ENCODE results near the gene PPP1R11. TPM values are rescaled to one million over a fixed set of nuclear protein-coding genes. Genes with fewer than 3 reads are reported as not detected.

Gene PPP1R11
- total and polyA plus RNA-seq, 2 experiments from 2014 or later: 19.6 to 26.6 TPM

DNA sequence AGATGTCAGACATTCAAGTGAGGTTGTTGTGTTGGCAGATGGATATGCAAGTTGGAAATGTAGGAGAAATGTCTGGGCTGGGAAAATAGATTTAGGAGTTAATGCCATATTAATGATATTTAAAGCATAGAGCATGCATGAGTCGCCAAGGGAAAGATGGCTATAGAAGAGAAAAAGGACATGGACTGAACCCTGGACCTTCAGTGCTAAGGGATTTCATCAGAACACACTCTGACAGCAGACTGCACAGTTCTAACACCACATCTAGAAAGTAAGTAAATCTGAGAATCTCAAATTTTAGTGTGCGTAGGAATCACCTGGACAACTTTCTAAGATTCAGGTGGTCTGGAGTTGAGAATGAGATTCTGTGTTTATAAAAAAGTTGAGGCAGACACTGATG lies 23.3 kb upstream of the PPP1R11 start:
- H4K20me1 ChIP-seq (replicated peaks; ENCODE audit: insufficient read depth): no peaks in the 10 kb centered on the region; the same call in 1 of the 2 replicates
- no peaks in the 10 kb centered on the region for H3K9me3 Mint-ChIP-seq
- H3K4me1 ChIP-seq (ENCODE audit: insufficient read depth): no peaks in the 10 kb centered on the region
- H3K4me3 Mint-ChIP-seq: no peak overlapping the region
- no peak overlapping the region for H3K4me2 ChIP-seq
- DNase-seq (ENCODE audit: low spot score) (no peak), ATAC-seq (no peak)
- H3K27me3 ChIP-seq (ENCODE audit: insufficient read depth): no peaks in the 10 kb centered on the region
- no peaks in the 10 kb centered on the region for H3K27me3 Mint-ChIP-seq (ENCODE audit: insufficient read depth, low read depth, poor library complexity)
- H3K36me3 Mint-ChIP-seq (ENCODE audit: low read depth): no peaks in the 10 kb centered on the region
- H3F3A ChIP-seq (replicated peaks; ENCODE audit: low read depth): no peaks in the 10 kb centered on the region
- TF ChIP-seq ZNF114 (CRISPR knock-in tag; IDR thresholded peaks at IDR 0.05) (no peak), CREB1 (CRISPR knock-in tag; IDR thresholded peaks at IDR 0.05; ENCODE audit: low read depth) (no peak), POLR2AphosphoS5 (IDR thresholded peaks at IDR 0.05; ENCODE audit: low read depth) (no peak), NANOG (IDR thresholded peaks at IDR 0.05; ENCODE audit: borderline replicate concordance) (no peak)
- H3K36me3 ChIP-seq (ENCODE audit: insufficient read depth): no peaks in the 10 kb centered on the region
- no peak overlapping the region for H3K27ac ChIP-seq (ENCODE audit: low read depth)
- no peaks in the 10 kb centered on the region for H3K4me1 Mint-ChIP-seq
- no peaks in the 10 kb centered on the region for H3K79me2 ChIP-seq (replicated peaks; ENCODE audit: insufficient read depth)
- H3K27ac Mint-ChIP-seq: no peak overlapping the region
- H2AFZ ChIP-seq: no peak overlapping the region
- H3K4me3 ChIP-seq: no peak overlapping the region
- H3K9me2 ChIP-seq (ENCODE audit: insufficient read depth): no peaks in the 10 kb centered on the region

DNA sequence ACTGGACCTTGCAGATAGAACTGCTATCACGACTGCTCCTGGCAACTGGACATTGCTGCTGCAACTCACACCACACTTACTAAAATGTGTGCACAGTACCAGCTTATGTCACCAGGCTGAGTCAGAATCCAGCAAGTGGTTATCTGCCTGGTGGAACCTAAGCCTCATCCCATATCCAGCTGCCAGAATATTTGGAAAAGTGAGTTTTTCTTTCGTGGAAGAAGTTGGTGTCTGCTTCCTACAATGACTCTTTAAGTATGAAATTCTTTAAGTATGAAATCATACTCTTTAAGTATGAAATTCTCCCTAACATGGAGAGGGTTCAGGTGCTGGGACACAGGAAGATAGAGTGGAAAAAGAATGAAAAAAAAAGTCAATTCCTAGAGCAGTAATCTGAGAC lies 22.4 kb upstream of the PPP1R11 start:
- Histone ChIP-seq H3K4me1 (ENCODE audit: insufficient read depth) (no peaks in the 10 kb centered on the region), H3K4me2 (no peak overlapping the region), H4K20me1 (replicated peaks; ENCODE audit: insufficient read depth) (no peaks in the 10 kb centered on the region; the same call in 1 of the 2 replicates), H3K27me3 (ENCODE audit: insufficient read depth) (no peaks in the 10 kb centered on the region), H3K36me3 (ENCODE audit: insufficient read depth) (no peaks in the 10 kb centered on the region), H3K4me3 (no peak overlapping the region), H3K27ac (ENCODE audit: low read depth) (no peak overlapping the region), H3K79me2 (replicated peaks; ENCODE audit: insufficient read depth) (no peaks in the 10 kb centered on the region), H2AFZ (no peak overlapping the region), H3K9me2 (ENCODE audit: insufficient read depth) (no peaks in the 10 kb centered on the region), H3F3A (replicated peaks; ENCODE audit: low read depth) (no peaks in the 10 kb centered on the region)
- DNase-seq (ENCODE audit: low spot score): no peak
- Mint-ChIP-seq H3K4me3 (no peak overlapping the region), H3K27me3 (ENCODE audit: insufficient read depth, low read depth, poor library complexity) (no peaks in the 10 kb centered on the region), H3K27ac (no peak overlapping the region), H3K36me3 (ENCODE audit: low read depth) (no peaks in the 10 kb centered on the region), H3K4me1 (no peaks in the 10 kb centered on the region), H3K9me3 (no peaks in the 10 kb centered on the region)
- TF ChIP-seq EZH2 (IDR thresholded peaks at IDR 0.05; ENCODE audit: low read depth, unreplicated experiment) (no peak), NANOG (IDR thresholded peaks at IDR 0.05; ENCODE audit: borderline replicate concordance) (no peak), POLR2AphosphoS5 (IDR thresholded peaks at IDR 0.05; ENCODE audit: low read depth) (no peak), JUNB (IDR thresholded peaks at IDR 0.05; ENCODE audit: unreplicated experiment) (no peak)
- no peak for ATAC-seq

DNA sequence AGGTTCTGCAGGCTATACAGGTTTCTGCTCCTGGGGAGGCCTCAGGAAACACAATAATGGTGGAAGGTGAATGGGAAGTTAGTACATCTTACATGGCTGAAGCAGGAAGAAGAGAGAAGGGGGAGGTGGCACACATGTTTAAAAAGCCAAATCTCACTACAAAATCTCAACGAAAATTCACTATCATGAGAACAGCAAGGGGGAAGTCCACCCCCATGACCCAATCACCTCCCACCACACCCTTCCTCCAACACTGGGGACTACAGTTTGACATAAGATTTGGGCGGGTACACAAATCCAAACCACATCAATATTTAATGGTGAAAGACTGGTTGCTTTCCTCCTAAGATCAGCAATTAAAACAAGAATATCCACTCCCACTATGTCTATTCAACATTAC lies 19.8 kb upstream of the PPP1R11 start:
- H3K36me3 Mint-ChIP-seq (ENCODE audit: low read depth): no peaks in the 10 kb centered on the region
- ATAC-seq: no peak
- no peak overlapping the region for H3K27ac ChIP-seq (ENCODE audit: low read depth)
- TF ChIP-seq, protein P1, sequence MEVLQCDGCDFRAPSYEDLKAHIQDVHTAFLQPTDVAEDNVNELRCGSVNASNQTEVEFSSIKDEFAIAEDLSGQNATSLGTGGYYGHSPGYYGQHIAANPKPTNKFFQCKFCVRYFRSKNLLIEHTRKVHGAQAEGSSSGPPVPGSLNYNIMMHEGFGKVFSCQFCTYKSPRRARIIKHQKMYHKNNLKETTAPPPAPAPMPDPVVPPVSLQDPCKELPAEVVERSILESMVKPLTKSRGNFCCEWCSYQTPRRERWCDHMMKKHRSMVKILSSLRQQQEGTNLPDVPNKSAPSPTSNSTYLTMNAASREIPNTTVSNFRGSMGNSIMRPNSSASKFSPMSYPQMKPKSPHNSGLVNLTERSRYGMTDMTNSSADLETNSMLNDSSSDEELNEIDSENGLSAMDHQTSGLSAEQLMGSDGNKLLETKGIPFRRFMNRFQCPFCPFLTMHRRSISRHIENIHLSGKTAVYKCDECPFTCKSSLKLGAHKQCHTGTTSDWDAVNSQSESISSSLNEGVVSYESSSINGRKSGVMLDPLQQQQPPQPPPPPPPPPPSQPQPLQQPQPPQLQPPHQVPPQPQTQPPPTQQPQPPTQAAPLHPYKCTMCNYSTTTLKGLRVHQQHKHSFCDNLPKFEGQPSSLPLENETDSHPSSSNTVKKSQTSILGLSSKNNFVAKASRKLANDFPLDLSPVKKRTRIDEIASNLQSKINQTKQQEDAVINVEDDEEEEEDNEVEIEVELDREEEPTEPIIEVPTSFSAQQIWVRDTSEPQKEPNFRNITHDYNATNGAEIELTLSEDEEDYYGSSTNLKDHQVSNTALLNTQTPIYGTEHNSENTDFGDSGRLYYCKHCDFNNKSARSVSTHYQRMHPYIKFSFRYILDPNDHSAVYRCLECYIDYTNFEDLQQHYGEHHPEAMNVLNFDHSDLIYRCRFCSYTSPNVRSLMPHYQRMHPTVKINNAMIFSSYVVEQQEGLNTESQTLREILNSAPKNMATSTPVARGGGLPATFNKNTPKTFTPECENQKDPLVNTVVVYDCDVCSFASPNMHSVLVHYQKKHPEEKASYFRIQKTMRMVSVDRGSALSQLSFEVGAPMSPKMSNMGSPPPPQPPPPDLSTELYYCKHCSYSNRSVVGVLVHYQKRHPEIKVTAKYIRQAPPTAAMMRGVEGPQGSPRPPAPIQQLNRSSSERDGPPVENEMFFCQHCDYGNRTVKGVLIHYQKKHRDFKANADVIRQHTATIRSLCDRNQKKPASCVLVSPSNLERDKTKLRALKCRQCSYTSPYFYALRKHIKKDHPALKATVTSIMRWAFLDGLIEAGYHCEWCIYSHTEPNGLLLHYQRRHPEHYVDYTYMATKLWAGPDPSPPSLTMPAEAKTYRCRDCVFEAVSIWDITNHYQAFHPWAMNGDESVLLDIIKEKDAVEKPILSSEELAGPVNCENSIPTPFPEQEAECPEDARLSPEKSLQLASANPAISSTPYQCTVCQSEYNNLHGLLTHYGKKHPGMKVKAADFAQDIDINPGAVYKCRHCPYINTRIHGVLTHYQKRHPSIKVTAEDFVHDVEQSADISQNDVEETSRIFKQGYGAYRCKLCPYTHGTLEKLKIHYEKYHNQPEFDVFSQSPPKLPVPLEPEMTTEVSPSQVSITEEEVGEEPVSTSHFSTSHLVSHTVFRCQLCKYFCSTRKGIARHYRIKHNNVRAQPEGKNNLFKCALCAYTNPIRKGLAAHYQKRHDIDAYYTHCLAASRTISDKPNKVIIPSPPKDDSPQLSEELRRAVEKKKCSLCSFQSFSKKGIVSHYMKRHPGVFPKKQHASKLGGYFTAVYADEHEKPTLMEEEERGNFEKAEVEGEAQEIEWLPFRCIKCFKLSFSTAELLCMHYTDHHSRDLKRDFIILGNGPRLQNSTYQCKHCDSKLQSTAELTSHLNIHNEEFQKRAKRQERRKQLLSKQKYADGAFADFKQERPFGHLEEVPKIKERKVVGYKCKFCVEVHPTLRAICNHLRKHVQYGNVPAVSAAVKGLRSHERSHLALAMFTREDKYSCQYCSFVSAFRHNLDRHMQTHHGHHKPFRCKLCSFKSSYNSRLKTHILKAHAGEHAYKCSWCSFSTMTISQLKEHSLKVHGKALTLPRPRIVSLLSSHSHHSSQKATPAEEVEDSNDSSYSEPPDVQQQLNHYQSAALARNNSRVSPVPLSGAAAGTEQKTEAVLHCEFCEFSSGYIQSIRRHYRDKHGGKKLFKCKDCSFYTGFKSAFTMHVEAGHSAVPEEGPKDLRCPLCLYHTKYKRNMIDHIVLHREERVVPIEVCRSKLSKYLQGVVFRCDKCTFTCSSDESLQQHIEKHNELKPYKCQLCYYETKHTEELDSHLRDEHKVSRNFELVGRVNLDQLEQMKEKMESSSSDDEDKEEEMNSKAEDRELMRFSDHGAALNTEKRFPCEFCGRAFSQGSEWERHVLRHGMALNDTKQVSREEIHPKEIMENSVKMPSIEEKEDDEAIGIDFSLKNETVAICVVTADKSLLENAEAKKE (CRISPR knock-in tag; IDR thresholded peaks at IDR 0.05): no peak
- TF ChIP-seq, protein P2, sequence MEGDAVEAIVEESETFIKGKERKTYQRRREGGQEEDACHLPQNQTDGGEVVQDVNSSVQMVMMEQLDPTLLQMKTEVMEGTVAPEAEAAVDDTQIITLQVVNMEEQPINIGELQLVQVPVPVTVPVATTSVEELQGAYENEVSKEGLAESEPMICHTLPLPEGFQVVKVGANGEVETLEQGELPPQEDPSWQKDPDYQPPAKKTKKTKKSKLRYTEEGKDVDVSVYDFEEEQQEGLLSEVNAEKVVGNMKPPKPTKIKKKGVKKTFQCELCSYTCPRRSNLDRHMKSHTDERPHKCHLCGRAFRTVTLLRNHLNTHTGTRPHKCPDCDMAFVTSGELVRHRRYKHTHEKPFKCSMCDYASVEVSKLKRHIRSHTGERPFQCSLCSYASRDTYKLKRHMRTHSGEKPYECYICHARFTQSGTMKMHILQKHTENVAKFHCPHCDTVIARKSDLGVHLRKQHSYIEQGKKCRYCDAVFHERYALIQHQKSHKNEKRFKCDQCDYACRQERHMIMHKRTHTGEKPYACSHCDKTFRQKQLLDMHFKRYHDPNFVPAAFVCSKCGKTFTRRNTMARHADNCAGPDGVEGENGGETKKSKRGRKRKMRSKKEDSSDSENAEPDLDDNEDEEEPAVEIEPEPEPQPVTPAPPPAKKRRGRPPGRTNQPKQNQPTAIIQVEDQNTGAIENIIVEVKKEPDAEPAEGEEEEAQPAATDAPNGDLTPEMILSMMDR (conservative IDR thresholded peaks at IDR 0.05; ENCODE audit: low read depth in 2 of 2): no peak
- TF ChIP-seq EZH2phosphoT487 (IDR thresholded peaks at IDR 0.05; ENCODE audit: unreplicated experiment): no peak

More for the DNA sequence above, 19.8 kb upstream of the PPP1R11 start:
- H3K9me2 ChIP-seq (ENCODE audit: insufficient read depth): no peaks in the 10 kb centered on the region
- H3F3A ChIP-seq (replicated peaks; ENCODE audit: low read depth): no peaks in the 10 kb centered on the region
- no peak for DNase-seq (ENCODE audit: low spot score)
- no peaks in the 10 kb centered on the region for H3K4me1 Mint-ChIP-seq
- H3K4me3 ChIP-seq: no peak overlapping the region
- H4K20me1 ChIP-seq (replicated peaks; ENCODE audit: insufficient read depth): no peaks in the 10 kb centered on the region; the same call in 1 of the 2 replicates
- no peaks in the 10 kb centered on the region for H3K27me3 ChIP-seq (ENCODE audit: insufficient read depth)
- H3K79me2 ChIP-seq (replicated peaks; ENCODE audit: insufficient read depth): no peaks in the 10 kb centered on the region
- no peaks in the 10 kb centered on the region for H3K27me3 Mint-ChIP-seq (ENCODE audit: insufficient read depth, low read depth, poor library complexity)
- H3K27ac Mint-ChIP-seq: no peak overlapping the region
- no peaks in the 10 kb centered on the region for H3K36me3 ChIP-seq (ENCODE audit: insufficient read depth)
- H3K4me3 Mint-ChIP-seq: no peak overlapping the region
- no peaks in the 10 kb centered on the region for H3K4me1 ChIP-seq (ENCODE audit: insufficient read depth)
- no peak overlapping the region for H3K4me2 ChIP-seq
- no peaks in the 10 kb centered on the region for H3K9me3 Mint-ChIP-seq
- no peak overlapping the region for H2AFZ ChIP-seq
